ENCODE data around the gene CCDC88C.

DNA sequence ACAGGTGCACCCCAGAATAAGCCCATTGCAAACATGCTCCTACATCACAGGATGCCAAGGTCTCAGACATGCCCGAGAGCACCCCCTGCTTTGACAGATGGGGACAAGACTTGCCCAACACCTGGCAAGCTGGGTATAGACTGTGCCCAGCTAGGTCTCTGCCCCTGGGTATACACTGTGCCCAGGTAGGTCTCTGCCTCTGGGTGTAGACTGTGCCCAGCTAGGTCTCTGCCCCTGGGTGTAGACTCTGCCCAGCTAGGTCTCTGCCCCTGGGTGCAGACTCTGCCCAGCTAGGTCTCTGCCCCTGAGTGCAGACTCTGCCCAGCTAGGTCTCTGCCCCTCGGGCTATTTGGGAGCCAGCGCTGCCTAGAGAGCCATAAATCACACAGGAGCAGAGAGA is 85.9 kb downstream of the CCDC88C start:
- TF ChIP-seq, protein P1, sequence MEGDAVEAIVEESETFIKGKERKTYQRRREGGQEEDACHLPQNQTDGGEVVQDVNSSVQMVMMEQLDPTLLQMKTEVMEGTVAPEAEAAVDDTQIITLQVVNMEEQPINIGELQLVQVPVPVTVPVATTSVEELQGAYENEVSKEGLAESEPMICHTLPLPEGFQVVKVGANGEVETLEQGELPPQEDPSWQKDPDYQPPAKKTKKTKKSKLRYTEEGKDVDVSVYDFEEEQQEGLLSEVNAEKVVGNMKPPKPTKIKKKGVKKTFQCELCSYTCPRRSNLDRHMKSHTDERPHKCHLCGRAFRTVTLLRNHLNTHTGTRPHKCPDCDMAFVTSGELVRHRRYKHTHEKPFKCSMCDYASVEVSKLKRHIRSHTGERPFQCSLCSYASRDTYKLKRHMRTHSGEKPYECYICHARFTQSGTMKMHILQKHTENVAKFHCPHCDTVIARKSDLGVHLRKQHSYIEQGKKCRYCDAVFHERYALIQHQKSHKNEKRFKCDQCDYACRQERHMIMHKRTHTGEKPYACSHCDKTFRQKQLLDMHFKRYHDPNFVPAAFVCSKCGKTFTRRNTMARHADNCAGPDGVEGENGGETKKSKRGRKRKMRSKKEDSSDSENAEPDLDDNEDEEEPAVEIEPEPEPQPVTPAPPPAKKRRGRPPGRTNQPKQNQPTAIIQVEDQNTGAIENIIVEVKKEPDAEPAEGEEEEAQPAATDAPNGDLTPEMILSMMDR (IDR thresholded peaks at IDR 0.05), result no peak
- no peak for TF ChIP-seq POLR2A (IDR thresholded peaks at IDR 0.05)
